Stimulated activated naive B cell treated with anti-CD40 and anti-IgM and Interleukin-4, amounts not matched to agents 10 μg/mL and 1 μg/mL and 100 μg/mL, for 72 hours (primary cell): Measurements from ENCODE around the gene MPHOSPH6.
A peak's percentile ranks its signal among the peaks of the same experiment; 100 is the strongest.
"Not testable (repeated sequence)": the region's sequence is repeated elsewhere in the genome, so short reads cannot be mapped to it uniquely, and the experiment has no call there.

ENCODE experiments used
- ATAC-seq, 2 donors: fragments of 150-1000 bp; cut with Tn5 transposase; replicated peaks; 2 replicates each; pipeline ENCODE4 v1.10.0; 2021; ENCODE audit warnings: moderate library complexity in 1 of 2
- DNase-seq: peaks from one replicate; pipeline ENCODE4 v3.0.0; 2021
- H3K27ac Mint-ChIP-seq: one replicate; pipeline ENCODE4 v1.8.0; 2022; ENCODE audit warnings: mild to moderate bottlenecking, mixed read lengths
- H3K27me3 Mint-ChIP-seq, 2 donors: one replicate each; pipeline ENCODE4 v1.8.0; 2022; ENCODE audit warnings: mixed read lengths in 2 of 2
- H3K36me3 Mint-ChIP-seq, 2 donors: one replicate each; pipeline ENCODE4 v1.8.0; 2022; ENCODE audit warnings: mixed read lengths in 2 of 2, mild to moderate bottlenecking in 1 of 2
- H3K4me1 Mint-ChIP-seq, 2 donors: one replicate each; pipeline ENCODE4 v1.8.0; 2022; ENCODE audit warnings: mixed read lengths in 2 of 2, mild to moderate bottlenecking in 1 of 2
- H3K4me3 Mint-ChIP-seq, 2 donors: one replicate each; pipeline ENCODE4 v1.8.0; 2022; ENCODE audit warnings: mild to moderate bottlenecking in 2 of 2, mixed read lengths in 2 of 2, moderate library complexity in 1 of 2
- H3K9me3 Mint-ChIP-seq, 2 donors: one replicate each; pipeline ENCODE4 v1.8.0; 2022; ENCODE audit warnings: mixed read lengths in 2 of 2, mild to moderate bottlenecking in 1 of 2

The MPHOSPH6 gene

DNA sequence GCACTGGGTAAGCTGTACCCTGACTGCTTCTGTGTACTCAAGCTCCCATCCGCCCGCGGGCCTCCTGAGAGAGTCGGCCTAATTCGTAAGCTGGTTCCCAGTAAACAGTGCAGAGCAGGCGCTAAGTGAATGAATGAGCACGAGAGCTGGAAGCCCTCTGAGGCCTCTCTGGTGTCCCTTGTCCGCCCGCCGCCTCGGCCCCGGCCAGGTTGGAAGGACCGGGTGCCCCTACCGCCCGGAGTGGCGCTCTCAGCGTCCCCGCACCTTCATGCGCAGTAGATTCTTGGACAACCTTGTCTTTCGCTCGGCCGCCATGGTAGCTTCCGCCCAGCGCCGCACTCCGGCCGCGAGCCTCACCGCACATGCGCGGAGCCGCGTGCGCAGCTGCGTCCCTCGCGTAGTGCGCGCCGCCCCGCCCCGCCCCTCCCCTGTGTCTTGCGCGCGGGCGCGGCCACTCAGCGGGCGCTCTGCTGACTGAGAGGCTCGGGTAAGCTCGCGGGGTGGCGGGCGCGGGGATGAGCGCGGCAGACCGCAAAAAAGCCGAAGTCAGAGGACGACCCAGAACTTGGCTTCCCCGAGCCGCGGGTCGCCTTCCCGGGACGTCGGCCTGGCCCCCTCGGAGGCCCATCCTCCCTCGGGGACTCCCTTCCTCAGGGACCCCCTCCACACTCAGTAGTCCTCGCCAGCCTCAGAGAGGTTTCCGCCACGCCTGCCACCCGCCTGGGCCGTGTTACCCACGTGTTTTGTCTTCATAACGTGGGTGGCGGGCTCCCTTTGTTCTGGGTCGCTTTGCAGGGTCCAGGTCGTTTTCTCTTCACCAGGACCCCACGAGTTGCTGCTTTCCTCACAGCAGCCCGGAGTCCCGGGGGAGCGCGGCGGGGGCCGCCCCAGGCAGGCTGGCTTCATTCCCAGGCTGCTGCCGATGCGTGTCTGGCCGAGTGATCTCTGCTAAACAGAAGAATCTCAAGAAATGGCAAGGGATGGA lies at the start of gene MPHOSPH6:
Gene MPHOSPH6, minus strand, starts transcription at position 364 of the 985 bp plus-strand sequence. Its CDS starts 49 bp downstream, at position 315.
- DNase-seq, result peak; percentile 83
- H3K27ac Mint-ChIP-seq, result peak within 1 kb of the TSS; percentile 94
- H3K27me3 Mint-ChIP-seq, result peaks cover 11 to 20% of the 10 kb centered on the region in 2 donors
- H3K36me3 Mint-ChIP-seq, result peaks cover 31 to 38% of the 10 kb centered on the region in 2 donors
- peak within 1 kb of the TSS; percentile 89 to 98 for H3K4me3 Mint-ChIP-seq
- peaks cover 0 to 5% of the 10 kb centered on the region in 2 donors for H3K9me3 Mint-ChIP-seq
- peaks cover 10 to 27% of the 10 kb centered on the region in 2 donors for H3K4me1 Mint-ChIP-seq
- peak; percentile 95 to 96 for ATAC-seq

DNA sequence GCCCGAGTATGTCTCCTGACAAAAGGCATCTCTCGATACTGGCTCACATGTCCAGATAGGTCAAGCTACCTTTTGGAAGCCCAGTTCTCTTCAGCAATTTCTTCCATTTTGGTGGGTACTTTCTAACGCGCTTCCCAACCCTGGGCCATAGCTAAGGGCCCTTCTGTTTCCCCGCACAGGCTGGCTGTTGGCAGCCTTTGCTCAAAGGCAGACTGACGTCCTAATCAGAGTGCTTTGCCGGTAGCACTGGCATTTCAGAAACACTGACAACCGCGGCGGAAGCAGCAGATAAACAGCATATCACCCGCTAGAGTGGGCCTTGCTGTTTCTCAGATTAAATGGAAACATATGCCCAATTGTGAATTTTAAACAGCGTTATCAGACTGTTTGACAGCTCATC lies 49.3 kb upstream of the MPHOSPH6 start:
- no peaks in the 10 kb centered on the region for H3K4me1 Mint-ChIP-seq
- no peak overlapping the region for H3K4me3 Mint-ChIP-seq
- H3K9me3 Mint-ChIP-seq, result peaks cover 3 to 4% of the 10 kb centered on the region in 2 donors
- no peak for ATAC-seq
- peaks cover 6 to 17% of the 10 kb centered on the region in 2 donors for H3K27me3 Mint-ChIP-seq
- H3K36me3 Mint-ChIP-seq, result no peaks in the 10 kb centered on the region
- no peak overlapping the region for H3K27ac Mint-ChIP-seq
- DNase-seq, result no peak

GRCh38 chr16:82209314-82209713 lies 39.3 kb upstream of the MPHOSPH6 start:
- not testable (repeated sequence) for H3K36me3 Mint-ChIP-seq, ATAC-seq, H3K4me3 Mint-ChIP-seq, H3K27ac Mint-ChIP-seq, DNase-seq, H3K4me1 Mint-ChIP-seq
- peaks cover 10 to 11% of the 10 kb centered on the region in 2 donors for H3K9me3 Mint-ChIP-seq
- H3K27me3 Mint-ChIP-seq, result peaks cover 42 to 49% of the 10 kb centered on the region in 2 donors

DNA sequence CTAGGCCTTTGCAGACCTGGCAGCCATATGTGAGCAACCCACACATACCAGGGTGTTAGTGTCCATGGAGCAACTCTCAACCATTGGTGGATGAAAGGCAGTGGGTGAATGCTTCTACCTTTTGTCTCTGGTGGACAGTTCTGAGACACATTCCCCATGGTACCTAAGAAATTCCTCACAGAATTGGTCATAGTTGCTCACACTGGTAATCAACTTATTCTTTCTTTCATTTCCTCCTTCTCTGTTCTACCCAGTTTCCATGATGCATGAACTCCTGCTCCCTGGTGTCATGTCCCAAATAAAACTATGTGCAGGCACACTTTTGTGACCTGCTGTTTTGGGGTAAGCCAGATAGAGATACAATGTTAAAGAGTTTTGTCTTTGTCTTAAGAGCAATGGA lies 33.2 kb upstream of the MPHOSPH6 start:
- H3K36me3 Mint-ChIP-seq, result peaks cover 0 to 3% of the 10 kb centered on the region in 2 donors
- H3K9me3 Mint-ChIP-seq, result peaks cover 5 to 7% of the 10 kb centered on the region in 2 donors
- peaks cover 19 to 25% of the 10 kb centered on the region in 2 donors for H3K27me3 Mint-ChIP-seq
- no peak overlapping the region for H3K27ac Mint-ChIP-seq
- ATAC-seq (peak; percentile 57 to 64), DNase-seq (no peak)
- peaks cover 0 to 4% of the 10 kb centered on the region in 2 donors for H3K4me1 Mint-ChIP-seq
- no peak overlapping the region for H3K4me3 Mint-ChIP-seq

- H3K27ac Mint-ChIP-seq, result no peak overlapping the region
- no peak overlapping the region for H3K4me3 Mint-ChIP-seq
- H3K9me3 Mint-ChIP-seq, result peaks cover 5 to 7% of the 10 kb centered on the region in 2 donors
- H3K4me1 Mint-ChIP-seq, result peaks cover 0 to 4% of the 10 kb centered on the region in 2 donors
- H3K27me3 Mint-ChIP-seq, result peaks cover 26 to 30% of the 10 kb centered on the region in 2 donors
- H3K36me3 Mint-ChIP-seq, result peaks cover 0 to 3% of the 10 kb centered on the region in 2 donors
- DNase-seq (no peak), ATAC-seq (no peak)
Measured at GRCh38 chr16:82201926-82202325, 31.9 kb upstream of the MPHOSPH6 start.

- Mint-ChIP-seq H3K27ac (no peak overlapping the region), H3K36me3 (peaks cover 0 to 3% of the 10 kb centered on the region in 2 donors), H3K9me3 (peaks cover 4 to 5% of the 10 kb centered on the region in 2 donors), H3K4me3 (no peak overlapping the region), H3K4me1 (peaks cover 2 to 4% of the 10 kb centered on the region in 2 donors), H3K27me3 (peaks cover 30% of the 10 kb centered on the region in 2 donors)
- no peak for ATAC-seq
- no peak for DNase-seq
Measured at GRCh38 chr16:82201351-82201750, 31.3 kb upstream of the MPHOSPH6 start.

GRCh38 chr16:82199209-82199608 lies 29.2 kb upstream of the MPHOSPH6 start:
- Mint-ChIP-seq H3K27ac (no peak overlapping the region), H3K4me1 (peaks cover 4 to 6% of the 10 kb centered on the region in 2 donors), H3K27me3 (peaks cover 27 to 30% of the 10 kb centered on the region in 2 donors), H3K4me3 (no peak overlapping the region), H3K36me3 (peaks cover 0 to 3% of the 10 kb centered on the region in 2 donors), H3K9me3 (peaks cover 4 to 5% of the 10 kb centered on the region in 2 donors)
- ATAC-seq (no peak), DNase-seq (no peak)

DNA sequence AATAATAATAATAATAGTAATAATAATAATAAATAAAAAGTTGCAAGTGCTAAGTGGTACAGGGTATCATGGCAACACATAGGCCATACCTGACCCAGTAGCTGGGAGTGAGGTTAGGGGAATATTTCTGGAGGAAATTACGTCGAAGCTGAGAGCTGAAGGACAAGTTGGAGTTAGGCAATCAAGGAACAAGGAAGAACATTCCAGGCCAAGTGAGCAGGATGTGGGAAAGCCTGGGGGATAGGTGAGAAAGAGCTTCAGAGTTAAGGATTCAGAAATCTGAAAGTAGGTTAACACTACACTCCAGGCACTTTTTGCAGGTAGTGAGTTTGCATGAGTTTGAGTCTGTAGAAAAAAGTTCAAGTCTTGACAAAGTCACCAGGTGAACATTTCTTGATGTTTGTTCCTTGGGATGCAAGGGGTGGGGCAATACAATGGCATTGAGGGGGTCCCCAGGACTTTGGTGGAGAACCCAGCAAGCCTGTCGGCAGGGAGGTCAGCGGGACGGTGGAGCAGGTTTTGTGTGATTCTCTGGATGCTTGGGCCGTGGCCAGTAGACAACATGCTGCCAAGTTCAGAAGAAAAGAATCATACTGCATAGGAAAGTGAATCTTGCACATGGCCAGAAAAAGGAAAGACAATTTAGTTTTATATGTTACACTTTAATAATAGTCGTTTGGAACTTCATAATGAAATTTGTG lies 27.7 kb upstream of the MPHOSPH6 start:
- Mint-ChIP-seq H3K27ac (no peak overlapping the region), H3K36me3 (peaks cover 0 to 3% of the 10 kb centered on the region in 2 donors), H3K27me3 (peaks cover 27 to 30% of the 10 kb centered on the region in 2 donors), H3K4me3 (no peak overlapping the region), H3K4me1 (peaks cover 10 to 13% of the 10 kb centered on the region in 2 donors), H3K9me3 (peaks cover 4 to 5% of the 10 kb centered on the region in 2 donors)
- ATAC-seq (no peak), DNase-seq (no peak)

DNA sequence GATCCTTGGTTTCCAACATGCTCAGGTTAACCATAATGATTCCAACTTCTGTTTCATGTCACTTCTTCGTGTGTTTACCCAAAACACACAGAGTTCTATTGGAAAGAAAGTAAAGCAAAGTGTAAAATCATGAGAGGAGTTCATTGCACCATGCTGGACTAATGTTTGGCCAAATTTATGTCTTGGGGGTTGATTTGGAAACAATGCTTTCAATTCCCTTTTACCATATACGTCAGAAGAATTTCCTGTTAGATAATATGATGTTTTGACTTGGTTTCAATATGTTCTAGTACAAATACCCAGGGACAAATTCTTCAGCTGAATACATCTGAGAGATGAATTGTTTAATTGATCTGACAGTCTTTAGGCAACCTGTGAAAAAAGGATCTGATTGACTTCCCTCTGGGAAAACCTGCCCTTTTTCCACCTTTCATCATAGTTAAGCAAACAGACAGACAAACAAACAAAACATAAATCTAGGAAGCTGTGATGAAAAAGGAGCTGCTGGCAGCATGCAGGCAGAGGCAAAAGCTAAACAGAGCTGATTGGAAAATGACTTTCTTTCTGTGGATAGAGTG lies 26.0 kb upstream of the MPHOSPH6 start:
- H3K9me3 Mint-ChIP-seq, result peaks cover 1% of the 10 kb centered on the region in 2 donors
- peaks cover 21 to 26% of the 10 kb centered on the region in 2 donors for H3K27me3 Mint-ChIP-seq
- H3K36me3 Mint-ChIP-seq, result peaks cover 0 to under 1% of the 10 kb centered on the region in 2 donors
- DNase-seq, result no peak
- H3K4me1 Mint-ChIP-seq, result peaks cover 10 to 17% of the 10 kb centered on the region in 2 donors
- ATAC-seq, result peak; percentile 25 to 50
- no peak overlapping the region for H3K4me3 Mint-ChIP-seq
- peak overlapping the region; percentile 10 for H3K27ac Mint-ChIP-seq

DNA sequence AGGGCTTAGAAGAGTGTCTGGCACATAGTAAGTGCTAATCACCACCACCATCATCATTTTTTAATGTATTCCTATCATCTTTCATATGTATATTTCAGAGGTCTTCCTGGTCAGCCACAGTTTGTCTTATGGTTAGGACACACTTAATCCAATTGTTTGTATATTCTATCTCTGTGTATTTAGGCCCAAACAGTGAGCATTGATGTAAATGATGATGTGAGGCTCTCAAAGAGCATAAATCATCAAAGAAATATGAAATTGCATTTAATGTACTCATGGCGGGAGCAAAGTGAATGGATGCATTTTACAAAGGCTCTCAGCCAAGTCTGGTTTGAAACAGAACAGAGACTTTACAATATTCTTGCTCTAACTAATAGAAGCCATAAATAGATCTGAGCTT lies 24.1 kb upstream of the MPHOSPH6 start:
- Mint-ChIP-seq H3K4me1 (peaks cover 9 to 17% of the 10 kb centered on the region in 2 donors), H3K4me3 (no peak overlapping the region)

DNA sequence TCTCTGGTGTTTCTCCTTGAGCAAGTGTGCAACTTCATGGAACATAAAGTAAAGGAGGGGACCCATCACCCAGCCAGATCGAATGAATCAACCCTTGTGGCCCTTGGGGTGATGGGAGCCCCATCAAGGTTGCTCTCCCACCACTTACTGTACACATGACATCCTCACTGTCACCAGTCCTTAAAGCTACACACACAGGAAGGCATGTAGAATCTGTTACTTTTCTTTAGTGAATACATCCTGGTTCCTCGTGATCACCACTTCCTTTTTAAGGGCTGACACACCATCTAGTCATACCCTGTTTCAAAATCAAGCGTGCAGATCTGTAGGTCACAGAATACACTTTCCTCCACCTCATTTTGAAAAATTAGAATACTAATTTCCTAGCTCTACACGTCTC lies 22.6 kb upstream of the MPHOSPH6 start:
- Mint-ChIP-seq H3K27ac (no peak overlapping the region), H3K4me1 (peaks cover 9 to 17% of the 10 kb centered on the region in 2 donors), H3K4me3 (no peak overlapping the region), H3K27me3 (peaks cover 24% of the 10 kb centered on the region in 2 donors), H3K9me3 (no peaks in the 10 kb centered on the region), H3K36me3 (no peaks in the 10 kb centered on the region)
- peak; percentile 72 to 92 for ATAC-seq
- DNase-seq, result no peak

More for the DNA sequence above, 24.1 kb upstream of the MPHOSPH6 start:
- no peak overlapping the region for H3K27ac Mint-ChIP-seq
- no peaks in the 10 kb centered on the region for H3K9me3 Mint-ChIP-seq
- H3K27me3 Mint-ChIP-seq, result peaks cover 24 to 30% of the 10 kb centered on the region in 2 donors
- DNase-seq, result no peak
- no peak for ATAC-seq
- no peaks in the 10 kb centered on the region for H3K36me3 Mint-ChIP-seq

GRCh38 chr16:82190386-82190785 lies 20.4 kb upstream of the MPHOSPH6 start:
- DNase-seq, result no peak
- H3K4me1 Mint-ChIP-seq, result peaks cover 9 to 11% of the 10 kb centered on the region in 2 donors
- peaks cover 21 to 26% of the 10 kb centered on the region in 2 donors for H3K27me3 Mint-ChIP-seq
- no peaks in the 10 kb centered on the region for H3K36me3 Mint-ChIP-seq
- H3K4me3 Mint-ChIP-seq, result no peak overlapping the region
- H3K9me3 Mint-ChIP-seq, result no peaks in the 10 kb centered on the region
- H3K27ac Mint-ChIP-seq, result no peak overlapping the region
- ATAC-seq, result no peak

- Mint-ChIP-seq H3K4me3 (no peak overlapping the region), H3K27ac (no peak overlapping the region), H3K27me3 (peaks cover 21 to 26% of the 10 kb centered on the region in 2 donors), H3K36me3 (no peaks in the 10 kb centered on the region), H3K9me3 (no peaks in the 10 kb centered on the region), H3K4me1 (peaks cover 4 to 5% of the 10 kb centered on the region in 2 donors)
- ATAC-seq, result peak in 1 of 2 donors; percentile 64
- DNase-seq, result no peak
Measured at GRCh38 chr16:82187829-82188228, 17.8 kb upstream of the MPHOSPH6 start.

DNA sequence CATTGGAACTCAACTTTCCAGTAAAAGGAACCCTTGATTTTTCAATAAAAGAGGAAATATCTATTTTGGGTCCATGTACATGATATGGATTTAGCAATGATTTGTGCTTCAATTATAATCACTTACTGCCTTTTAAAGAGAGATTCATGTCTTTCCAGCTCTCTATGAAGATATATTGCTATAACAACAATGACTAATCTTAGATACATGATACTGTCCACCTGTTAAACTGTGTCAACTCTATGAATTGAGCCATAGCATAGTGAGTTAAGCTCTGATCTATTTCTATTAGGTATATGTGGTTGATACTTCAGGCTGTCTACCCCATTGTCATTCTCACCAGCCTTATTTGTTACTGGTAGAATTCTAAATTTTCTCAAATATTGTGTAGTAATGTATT lies 15.0 kb upstream of the MPHOSPH6 start:
- no peak for ATAC-seq
- Mint-ChIP-seq H3K27me3 (peaks cover 20 to 21% of the 10 kb centered on the region in 2 donors), H3K4me3 (no peak overlapping the region), H3K9me3 (no peaks in the 10 kb centered on the region), H3K4me1 (no peaks in the 10 kb centered on the region), H3K27ac (no peak overlapping the region), H3K36me3 (no peaks in the 10 kb centered on the region)
- DNase-seq, result no peak
